HG03442 (cell line): ENCODE data around the gene EMILIN1.

Experiments used
- ATAC-seq: cut with Tn5 transposase; IDR thresholded peaks from one replicate; pipeline ENCODE4 v1.9.1; 2021; ENCODE audit warnings: mild to moderate bottlenecking, moderate library complexity; ENCODE audit not compliant: unreplicated experiment

Gene EMILIN1

DNA sequence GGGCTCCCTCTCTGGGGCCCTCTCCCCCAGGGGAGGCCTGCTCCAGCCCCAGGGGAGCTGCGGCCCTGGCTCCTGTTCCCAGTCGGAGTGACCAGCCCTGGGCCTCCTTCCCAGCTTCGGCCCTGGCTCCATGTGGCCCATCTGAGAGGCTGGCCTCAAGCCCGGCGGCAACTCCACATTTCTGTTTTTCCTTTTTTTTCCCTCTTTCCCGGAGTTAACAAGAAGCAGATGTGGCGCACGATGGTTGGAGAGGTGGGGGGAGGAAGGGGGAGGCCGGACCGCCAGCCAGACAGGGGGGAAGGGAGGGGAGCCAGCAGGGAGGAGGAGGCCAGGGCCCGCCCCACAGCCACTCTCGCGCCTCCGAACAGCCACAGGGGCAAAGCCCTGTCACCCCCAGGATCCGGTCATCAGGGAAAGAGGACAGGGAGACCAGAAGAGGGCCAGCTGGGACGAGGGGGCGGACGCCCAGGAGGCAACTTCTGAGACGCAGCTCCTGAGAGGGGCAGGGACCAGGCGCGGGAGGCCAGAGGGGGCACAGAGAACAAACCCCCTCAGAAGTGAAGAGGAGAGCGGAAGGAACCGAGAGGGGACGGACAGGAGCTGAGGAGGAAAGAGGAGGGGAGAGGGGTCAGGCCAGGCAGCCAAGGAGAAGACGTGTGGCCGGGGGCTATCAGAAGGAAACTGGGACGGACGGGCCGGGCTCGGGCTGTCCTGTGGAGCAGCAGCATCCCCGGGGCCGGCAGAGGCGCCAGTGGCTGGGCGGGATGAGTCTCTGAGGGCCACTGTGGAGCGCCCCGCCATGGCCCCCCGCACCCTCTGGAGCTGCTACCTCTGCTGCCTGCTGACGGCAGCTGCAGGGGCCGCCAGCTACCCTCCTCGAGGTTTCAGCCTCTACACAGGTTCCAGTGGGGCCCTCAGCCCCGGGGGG, at the start of gene EMILIN1:
TSS of gene EMILIN1 (plus strand) at position 349 of the 928 bp plus-strand sequence. CDS start at position 800, 451 bp downstream.
- no peak for ATAC-seq

GRCh38 chr2:27029051-27029450, 49.4 kb upstream of the EMILIN1 start:
- ATAC-seq: no peak

DNA sequence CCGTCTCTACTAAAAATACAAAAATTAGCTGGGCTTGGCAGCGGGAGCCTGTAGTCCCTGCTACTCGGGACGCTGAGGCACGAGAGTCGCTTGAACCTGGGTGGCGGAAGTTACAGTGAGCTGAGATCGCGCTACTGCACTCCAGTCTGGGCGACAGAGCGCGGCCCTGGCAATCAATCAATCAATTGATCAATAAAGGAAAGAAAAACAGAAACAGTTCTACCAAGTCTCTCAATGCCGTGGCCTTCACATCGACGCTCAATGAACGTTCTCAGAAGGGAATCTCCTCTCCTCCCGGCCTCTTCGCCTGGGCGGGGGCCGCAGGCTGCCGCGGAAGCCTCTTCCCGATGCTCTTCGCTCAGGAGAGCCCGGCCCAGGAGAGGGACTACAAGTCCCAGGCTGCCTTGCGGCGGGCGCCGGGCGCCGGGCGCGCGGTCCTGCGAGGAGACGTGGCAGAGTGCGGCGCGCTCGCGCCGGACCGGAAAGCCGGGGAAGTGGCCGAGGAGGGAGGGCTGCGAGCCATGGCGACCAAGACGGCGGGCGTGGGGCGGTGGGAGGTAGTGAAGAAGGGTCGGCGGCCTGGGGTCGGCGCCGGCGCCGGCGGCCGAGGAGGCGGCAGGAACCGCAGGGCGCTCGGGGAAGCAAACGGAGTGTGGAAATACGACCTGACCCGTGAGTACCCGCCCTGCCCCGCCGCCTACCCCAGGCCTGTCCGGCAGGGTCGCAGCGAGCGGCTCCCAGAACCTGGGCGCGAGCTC, 45.7 kb upstream of the EMILIN1 start, which contains the start of gene TMEM214:
TSS of gene TMEM214 (plus strand) at position 471 of the 758 bp plus-strand sequence. CDS start at position 522, 51 bp downstream.
- ATAC-seq: peak; percentile 88

GRCh38 chr2:27033253-27033852, 45.1 kb upstream of the EMILIN1 start:
- ATAC-seq: peak; percentile 5

DNA sequence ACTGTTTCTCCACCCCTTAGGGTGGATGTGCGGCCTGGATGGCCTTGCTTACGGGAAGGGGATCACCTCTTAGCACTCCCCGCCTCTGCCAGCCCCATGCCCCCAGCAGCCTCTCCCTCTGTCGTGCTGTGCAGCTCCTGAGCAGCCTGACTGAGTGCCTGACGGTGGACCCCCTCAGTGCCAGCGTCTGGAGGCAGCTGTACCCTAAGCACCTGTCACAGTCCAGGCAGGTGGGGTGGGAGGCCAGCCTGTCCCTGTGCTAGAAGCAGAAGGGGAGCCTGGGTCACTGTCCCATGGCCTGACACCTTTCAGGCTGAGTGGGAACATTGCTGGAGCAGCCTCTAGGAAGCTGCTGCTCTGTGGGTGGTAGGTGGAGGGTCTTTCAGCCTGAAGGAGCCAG, 40.4 kb upstream of the EMILIN1 start:
- ATAC-seq: no peak

DNA sequence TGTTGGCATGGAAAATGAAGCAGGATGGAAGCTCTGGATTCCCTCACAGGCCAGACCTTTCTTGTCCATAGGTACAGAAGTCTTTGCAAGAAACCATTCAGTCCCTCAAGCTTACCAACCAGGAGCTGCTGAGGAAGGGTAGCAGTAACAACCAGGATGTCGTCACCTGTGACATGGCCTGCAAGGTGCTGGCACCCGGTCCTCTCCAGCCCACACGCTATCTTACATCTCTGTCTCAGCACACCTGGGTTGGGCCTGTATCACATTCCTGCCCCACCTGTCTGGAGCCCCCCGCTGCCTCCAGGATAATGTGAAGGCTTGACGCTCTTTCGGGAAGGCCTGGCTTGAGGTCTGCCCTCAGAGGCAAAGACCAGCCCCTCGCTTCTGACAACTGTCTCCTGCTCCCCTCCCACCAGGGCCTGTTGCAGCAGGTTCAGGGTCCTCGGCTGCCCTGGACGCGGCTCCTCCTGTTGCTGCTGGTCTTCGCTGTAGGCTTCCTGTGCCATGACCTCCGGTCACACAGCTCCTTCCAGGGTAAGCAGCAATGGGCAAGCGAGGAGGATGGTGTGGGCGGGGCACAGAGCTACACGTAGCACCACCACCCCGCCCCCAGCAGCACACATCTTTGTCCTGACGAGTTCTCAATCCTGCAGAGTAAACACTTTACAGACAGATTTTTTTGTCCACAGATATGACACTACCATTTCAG, 39.6 kb upstream of the EMILIN1 start:
- no peak for ATAC-seq

- no peak for ATAC-seq
Observed at GRCh38 chr2:27039426-27039825, 39.0 kb upstream of the EMILIN1 start.

DNA sequence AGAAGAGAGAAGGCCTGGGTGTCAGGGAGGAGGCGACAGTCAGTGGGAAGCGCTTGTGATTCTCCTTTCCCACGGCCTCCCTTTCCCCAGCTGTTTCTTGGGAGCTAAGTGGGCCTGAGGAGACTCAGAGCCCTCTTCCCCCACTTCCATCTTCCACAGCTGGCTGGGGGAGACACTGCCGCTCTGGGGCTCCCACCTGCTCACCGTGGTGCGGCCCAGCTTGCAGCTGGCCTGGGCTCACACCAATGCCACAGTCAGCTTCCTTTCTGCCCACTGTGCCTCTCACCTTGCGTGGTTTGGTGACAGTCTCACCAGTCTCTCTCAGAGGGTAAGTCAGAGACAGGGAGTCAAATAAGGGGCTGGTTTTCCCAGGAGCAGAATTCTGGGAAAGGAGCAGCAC, 38.5 kb upstream of the EMILIN1 start:
- no peak for ATAC-seq

GRCh38 chr2:27040282-27040681, 38.1 kb upstream of the EMILIN1 start:
- no peak for ATAC-seq

- ATAC-seq: no peak
Observed at GRCh38 chr2:27041752-27042151, 36.7 kb upstream of the EMILIN1 start.

DNA sequence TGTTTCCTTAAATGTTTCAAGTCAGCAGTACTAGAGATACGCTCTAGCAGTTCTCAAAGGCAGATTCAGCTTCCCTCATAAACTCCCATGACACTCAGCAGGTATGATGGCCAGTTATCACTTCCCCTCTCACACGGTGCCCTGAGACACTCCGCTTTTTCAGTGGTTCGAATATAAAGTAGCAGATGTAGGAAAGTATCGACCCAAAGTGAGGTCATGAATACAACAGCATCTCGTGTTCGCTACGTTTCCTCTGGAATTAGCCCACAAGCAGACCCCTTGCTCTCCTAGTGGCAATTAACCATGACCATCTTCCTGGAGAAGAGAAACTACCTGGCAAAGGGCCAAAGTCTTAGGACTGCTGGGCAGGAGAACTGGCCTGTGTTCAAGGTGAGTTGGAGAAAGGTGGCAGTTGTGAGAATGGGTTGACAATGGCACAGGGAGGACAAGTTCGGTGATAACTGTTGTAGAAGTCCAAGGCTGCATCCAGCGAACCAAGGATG, 36.2 kb upstream of the EMILIN1 start:
- ATAC-seq: no peak

- no peak for ATAC-seq
Observed at GRCh38 chr2:27042985-27043634, 35.3 kb upstream of the EMILIN1 start.

- peak; percentile 16 for ATAC-seq
Observed at GRCh38 chr2:27049422-27050280, 28.8 kb upstream of the EMILIN1 start.

DNA sequence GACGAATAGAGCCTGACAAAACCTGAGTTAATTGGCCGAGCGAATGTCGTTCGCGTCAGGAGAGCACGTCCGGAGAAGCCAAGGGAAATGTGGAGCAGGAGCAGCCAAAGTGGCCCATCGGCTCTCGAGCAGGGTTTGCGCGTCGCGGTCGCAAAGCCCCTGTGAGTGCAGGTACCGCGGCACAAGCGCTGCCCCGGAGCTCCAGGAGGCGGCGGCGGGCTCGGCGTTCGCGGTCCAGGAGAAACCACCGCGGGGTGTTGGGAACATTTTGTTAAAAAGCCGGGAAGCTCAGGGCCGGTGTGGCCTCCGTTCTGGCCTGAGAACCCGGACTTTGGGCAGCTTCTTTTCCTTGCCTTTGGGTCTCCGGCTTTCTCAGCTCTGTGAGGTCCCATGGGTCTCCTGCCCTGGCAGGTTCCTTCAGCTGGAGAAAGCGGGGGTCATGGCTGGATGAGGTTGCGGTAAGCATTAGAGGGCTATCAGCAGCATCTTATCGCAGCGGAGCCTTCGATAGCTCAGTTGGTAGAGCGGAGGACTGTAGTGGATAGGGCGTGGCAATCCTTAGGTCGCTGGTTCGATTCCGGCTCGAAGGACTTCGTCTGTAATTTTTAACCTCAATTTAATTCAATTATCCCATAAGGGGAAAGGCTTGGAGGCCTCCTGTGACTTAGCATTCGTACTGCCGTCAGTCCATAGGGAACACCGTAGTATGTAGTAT, 28.0 kb upstream of the EMILIN1 start:
- ATAC-seq: peak; percentile 41

GRCh38 chr2:27050996-27051901, 27.2 kb upstream of the EMILIN1 start, which contains the start of gene AGBL5:
Gene AGBL5 (plus strand): TSS chr2:27051668. CDS start chr2:27052959, 1,291 bp downstream.
- ATAC-seq: peak; percentile 63

GRCh38 chr2:27051902-27052645, 26.3 kb upstream of the EMILIN1 start:
- peak; percentile 5 for ATAC-seq

DNA sequence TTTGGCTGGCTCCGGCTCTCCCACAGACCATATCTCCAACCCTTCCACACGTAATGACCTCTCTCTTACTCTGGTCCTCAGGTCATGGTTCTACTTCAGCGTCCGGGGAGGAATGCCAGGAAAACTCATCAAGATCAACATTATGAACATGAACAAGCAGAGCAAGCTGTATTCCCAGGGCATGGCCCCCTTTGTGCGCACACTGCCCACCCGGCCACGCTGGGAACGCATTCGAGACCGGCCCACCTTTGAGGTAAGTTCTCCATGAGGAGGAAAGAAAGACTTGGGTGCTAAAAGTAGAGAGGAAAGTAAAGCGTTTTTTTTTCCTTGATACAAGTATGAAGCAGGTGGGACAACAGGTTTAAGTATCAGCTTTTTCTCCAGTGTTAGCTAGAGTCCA, 25.1 kb upstream of the EMILIN1 start:
- no peak for ATAC-seq
